SIG-M5 (cell line): ENCODE results near the gene CAMKMT.

ENCODE experiments used
- DNase-seq: peaks from one replicate; lab custom pipeline; 2025; lab: John Stamatoyannopoulos, UW

The CAMKMT gene

GRCh38 chr2:44689516-44689915 lies 327.8 kb downstream of the CAMKMT start:
- no peak for DNase-seq

DNA sequence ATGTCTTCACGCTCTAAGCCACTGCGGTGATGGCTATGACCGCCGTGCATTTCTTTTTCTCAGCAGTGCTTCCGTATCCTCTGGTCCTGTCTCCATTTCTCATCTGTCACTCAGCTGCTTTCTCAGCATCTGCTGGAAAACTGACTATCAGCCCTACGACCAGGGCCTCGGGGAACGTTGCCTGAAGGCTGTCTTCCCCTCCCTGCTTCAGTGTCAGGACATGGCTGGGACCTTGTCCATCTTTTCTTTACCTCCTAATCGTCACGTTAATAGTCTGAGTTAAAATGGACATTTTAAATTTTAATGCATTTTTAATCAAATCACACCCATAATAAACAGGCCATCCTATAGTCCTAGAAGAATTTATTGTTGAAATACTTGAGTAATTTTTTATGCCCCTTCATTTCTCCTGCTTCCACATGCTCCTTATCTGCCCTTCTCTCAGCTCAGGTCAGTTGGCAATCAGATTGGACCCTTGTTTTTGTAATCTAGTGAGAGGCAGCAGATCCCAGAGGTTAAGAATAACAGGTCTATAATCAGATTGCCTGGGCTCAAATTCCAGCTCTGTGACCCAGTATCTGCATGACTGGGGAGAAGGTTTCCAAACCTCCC lies 329.5 kb downstream of the CAMKMT start:
- DNase-seq: no peak

DNA sequence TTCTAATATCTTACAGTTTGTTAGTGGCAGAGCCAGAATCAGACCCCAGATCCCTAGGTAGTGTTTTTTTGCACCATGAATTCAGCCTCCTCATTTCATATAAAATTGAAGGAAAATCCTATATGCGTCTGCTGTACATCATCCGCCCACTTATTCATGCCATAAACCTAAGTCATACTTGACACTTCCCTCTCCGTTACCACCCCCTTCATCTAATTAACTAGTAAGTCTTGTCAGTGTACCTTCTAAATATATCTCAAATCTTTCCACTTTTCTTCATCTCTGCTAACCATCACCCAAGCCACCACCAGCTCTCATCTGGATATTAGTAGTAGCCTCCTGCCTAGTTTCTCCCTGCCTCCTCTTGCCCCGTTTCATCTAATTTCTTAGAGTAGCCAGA lies 331.1 kb downstream of the CAMKMT start:
- no peak for DNase-seq

DNA sequence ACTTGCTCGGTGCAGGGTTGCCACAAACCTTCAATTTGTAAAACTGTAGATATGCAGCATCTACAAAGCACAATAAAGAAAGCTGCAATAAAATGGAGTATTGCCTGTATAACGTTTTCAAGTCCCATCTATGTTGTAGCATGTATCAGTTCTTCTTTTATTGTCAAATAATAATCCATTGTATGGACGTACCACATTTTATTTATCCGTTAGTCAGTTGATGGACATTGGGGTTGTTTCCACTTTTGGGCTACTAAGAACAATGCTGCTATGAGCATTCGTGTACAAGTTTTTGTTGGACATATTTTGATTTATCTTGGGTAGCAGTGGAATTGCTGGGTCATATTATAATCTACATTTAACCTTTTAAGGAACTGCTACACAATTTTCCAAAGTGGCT lies 339.1 kb downstream of the CAMKMT start:
- no peak for DNase-seq

GRCh38 chr2:44705356-44705755 lies 343.6 kb downstream of the CAMKMT start:
- no peak for DNase-seq

DNA sequence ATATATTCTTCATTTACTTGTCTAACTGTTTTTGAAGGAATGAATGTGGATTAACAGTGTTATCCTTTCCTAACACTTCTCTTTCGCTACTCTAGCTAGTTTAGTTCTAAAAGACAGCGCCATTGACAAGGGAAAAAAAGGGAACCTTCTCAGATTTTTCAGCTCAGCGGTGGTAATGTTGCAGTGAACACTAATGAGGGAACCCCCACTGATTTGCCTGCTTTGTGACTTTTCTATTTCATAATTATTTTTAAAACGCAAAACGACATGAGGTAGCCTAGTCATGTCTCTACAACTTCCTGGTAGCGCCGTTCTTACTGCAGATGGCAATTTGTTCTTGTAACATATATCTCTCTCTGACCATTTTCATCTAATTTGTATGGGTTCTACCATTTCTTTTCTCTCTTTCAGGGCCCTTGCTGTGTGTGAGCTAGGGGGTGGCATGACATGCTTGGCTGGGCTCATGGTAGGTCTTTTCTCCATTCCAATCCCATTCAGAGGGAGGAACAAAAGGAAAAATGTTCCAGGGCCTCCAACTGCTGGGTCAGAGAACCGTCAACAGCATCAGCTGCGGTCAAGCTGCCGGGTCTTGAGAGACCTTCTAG lies 344.2 kb downstream of the CAMKMT start:
- DNase-seq: no peak

GRCh38 chr2:44706681-44707553 lies 345.2 kb downstream of the CAMKMT start:
- no peak for DNase-seq

DNA sequence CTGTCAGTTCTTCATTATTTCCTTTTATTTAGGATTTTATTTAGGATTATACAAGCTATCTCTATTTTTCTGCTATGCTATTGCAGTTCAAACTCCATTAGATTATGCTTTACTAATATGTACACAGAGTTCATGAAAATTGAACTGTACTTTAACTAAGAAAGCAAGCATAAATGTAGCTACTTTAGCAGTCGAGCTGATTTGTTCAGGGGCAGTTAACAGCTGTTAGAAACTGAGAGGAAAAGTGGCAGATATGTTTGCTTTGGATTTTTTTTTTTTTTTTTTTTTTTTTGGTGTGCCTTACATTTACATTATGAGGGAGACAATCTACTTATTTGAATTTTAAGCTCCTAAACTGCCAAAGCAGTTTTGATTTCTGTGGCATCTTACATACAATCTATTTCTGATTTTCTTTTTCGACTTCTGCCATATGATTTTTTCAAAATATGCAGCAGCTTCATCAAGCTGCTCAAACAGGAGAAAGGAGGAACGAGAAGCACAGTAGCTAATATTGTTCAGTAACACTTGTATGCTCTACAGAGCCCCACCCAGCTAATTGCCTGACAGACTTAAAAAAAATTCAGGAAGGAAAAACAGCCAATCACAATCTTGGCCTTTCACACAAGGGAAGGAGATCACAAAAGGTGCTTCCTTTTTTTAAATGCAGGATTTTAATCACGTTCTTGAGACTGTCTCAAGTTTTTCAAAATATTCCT lies 346.4 kb downstream of the CAMKMT start:
- peak; percentile 84 for DNase-seq

DNA sequence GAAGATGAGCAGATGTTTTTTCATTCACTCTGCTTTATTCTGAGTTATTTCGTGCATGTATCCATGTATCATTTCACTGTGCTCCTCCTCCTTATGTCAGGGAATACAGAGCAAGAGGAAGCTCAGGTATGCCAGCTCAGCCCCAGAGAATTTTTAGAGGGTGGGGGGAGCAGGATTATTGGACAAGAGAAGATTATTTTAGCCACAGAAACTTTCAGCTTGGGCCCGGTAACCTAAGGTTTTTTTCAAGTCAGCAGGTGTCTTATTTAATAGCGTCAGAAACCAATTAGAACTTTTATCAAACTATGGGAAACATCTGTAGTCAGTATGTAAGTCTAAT lies 346.9 kb downstream of the CAMKMT start:
- DNase-seq: no peak

DNA sequence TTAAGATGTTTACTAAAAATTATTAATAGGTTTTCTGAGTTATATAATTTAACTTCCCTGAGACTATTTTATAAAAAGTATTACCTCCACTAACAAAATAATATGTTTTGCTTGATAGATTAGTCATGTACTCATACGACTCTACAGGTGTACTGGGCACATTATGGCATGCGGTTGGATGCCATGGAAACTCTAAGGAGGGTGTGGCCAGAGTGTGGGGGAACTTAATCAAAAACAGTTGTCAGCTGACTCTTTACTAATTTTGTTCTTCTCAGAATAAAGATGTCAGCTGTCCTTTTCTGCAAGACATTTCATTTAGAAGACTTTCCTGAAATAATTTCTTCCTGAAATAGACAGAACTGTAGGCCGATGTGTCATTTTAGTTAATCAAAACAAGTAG lies 351.4 kb downstream of the CAMKMT start:
- DNase-seq: no peak

DNA sequence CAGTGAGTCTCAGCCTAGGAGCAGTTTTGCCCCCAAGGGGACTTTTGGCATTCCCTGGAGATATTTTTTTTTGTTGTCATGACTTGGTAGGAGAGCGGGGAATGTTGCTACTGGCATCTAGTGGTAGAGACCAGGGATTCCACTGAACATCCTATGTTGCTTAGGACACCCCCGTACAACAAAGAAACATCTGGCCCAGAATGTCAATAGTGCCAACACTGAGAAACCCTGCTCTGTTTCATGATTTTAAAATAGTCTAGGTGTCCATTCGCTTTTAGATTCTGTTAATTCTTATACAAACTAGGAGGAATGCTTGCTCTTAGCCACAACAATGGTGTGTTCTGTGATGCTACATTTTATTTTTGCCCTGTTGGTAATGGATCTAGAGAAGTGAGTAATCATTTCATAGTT lies 353.9 kb downstream of the CAMKMT start:
- DNase-seq: no peak

GRCh38 chr2:44716131-44716530 lies 354.4 kb downstream of the CAMKMT start:
- no peak for DNase-seq

DNA sequence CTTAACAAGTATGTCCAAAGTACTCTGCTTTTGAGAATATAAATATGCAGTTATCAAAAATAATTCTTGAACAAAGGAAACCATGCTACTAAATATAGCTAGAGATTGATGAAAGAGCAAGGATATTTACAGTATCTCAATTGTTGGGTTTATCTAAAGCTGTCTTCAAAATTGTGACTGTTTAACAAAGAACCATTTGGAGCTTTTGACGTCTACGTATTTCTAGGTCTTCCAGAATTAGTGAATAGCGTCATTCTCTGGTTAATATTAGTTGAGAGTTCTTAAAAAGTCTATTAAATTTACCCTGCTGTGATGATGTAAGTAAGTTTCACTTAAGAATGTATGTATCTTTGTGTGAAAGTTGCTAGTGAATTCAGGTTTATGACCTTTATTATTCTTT lies 356.7 kb downstream of the CAMKMT start:
- no peak for DNase-seq

- DNase-seq: no peak
These were observed 357.8 kb downstream of the CAMKMT start for GRCh38 chr2:44719562-44719961.

DNA sequence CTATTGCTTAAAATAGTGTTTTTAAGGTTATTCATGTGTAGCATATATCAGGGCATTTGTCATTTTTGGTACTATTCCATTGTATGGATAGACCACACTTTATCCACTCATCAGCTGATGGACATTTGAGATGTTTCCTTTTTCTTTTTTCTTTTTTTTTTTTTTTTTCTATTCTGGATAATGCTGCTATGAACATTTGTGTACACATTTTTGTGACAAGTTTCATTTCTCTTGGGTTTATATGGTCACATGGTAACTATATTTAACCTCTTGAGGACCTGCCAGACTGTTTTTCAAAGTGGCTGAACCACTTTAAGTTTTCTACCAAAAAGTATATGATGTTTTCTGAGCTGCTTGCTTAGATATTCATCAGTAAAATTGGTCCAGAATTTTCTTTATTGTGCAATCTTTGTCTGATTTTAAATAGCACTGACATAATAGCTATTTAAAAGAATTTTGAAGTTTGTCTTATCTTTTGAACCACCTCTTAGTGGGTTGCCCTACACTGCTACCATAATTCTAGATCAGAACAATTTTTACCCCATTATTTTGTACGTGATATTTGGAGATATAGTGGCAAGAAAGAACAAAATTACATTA lies 360.4 kb downstream of the CAMKMT start:
- no peak for DNase-seq

GRCh38 chr2:44723921-44724320 lies 362.2 kb downstream of the CAMKMT start:
- DNase-seq: no peak

DNA sequence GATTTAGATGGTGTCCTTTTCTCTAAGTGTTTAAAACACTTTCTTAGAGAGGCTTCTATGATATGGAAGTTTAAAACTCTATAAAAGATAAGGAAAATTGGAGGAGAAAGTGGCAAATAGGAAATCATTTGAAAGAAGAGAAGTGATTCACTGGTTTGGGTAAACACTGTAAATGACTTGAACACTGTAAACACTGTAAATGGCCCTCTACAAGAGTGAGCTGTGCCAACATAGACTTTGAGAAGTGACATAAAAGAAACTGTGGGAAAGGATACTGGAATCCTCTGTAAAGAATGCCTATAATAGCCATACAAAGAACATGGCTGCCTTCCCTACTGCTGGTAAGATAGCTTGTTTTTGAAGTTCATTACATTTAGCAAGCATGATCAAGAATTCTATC lies 368.8 kb downstream of the CAMKMT start:
- no peak for DNase-seq

DNA sequence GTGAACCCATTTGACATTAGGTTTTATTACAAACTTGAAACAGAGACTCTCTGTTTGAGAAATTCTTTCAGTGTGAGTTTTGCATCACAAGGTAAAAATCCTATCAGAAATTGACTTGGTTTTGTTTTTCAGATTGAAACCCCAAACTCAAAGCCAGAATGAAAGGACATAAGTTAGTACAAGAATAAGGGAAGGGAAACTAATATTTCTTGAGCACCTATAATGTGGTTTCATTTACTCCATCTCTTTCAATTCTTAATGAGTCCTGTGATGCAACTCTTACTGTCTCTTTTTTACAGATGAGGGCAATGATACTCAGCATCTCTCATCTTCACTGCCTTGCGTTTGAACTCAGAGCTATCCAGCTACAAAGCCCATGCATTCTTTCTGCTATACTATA lies 369.8 kb downstream of the CAMKMT start:
- DNase-seq: no peak

DNA sequence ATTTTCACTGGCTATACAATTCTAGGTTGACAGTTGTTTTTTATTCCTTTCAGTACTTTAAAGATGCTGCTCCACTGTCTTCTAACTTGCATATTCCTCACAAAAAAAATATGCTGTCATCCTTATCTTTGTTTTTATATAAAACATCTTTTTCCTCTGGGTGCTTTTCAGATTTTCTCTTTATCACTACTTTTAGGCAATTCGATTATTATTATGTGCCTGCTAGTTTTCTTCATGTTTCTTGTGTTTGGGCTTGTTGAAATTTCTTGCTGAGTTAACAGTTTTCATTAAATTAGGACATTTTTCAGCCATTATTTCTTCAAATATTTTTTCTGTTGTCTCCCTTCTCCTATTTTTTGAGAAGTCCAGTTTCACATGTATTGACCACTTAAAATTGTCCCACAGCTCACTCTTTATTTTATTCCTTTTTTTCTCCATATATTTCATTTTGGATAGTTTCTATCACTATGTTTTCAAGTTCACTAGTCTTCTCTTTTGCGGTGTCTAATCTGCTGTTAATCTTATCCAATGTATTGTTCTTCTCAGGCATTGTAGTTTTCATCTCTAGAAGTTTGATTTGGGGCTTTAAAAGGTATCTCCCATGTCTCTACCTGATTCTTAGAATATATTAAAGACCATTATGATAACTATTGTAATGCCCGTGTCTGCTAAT lies 374.7 kb downstream of the CAMKMT start:
- DNase-seq: no peak

DNA sequence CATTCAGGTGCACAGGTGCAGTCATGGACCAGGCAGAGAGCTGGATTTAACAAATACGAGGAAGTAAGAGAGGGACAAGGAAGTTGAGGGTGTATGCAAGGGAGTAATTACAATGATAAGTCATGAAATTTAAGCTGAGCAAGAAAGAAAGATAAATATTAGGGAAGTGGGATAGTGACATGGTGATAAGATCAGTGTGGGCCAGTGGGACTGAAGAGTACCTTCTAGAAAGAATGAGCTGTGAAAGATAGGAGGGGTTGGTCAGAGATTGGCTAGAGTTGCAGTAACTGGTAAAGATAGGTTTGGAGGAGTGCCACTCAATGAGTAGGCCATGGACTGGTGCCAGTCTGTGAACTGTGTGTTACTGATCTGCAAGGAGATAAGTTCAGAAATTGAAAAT lies 378.9 kb downstream of the CAMKMT start:
- DNase-seq: no peak

- DNase-seq: no peak
These were observed 379.8 kb downstream of the CAMKMT start for GRCh38 chr2:44741507-44741906.

DNA sequence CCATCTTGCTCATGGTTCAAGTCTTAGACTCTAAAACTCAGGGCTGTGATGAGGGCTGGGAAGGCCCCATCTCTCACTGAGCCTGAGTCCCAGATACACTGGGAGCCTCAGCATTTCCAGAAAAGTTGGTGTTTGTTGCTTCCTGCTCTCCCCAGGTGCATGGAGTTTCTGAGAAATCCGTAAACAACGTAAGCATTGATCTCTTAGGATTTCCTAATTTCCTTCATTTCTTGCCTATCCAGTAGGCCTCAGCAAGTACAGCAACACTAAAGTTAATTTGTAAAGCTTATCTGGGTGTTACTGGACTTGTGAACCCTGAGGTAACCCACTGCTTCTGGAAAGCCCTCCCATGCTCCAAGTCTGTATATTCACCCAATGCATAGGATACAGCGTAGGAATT lies 380.3 kb downstream of the CAMKMT start:
- no peak for DNase-seq
